ENCODE measurements around the gene TMEM179. TPM values are rescaled to one million over a fixed set of nuclear protein-coding genes. Genes with fewer than 3 reads are reported as not detected.

The TMEM179 gene
- total RNA-seq, 1 donor from 2014 or later = not detected

DNA sequence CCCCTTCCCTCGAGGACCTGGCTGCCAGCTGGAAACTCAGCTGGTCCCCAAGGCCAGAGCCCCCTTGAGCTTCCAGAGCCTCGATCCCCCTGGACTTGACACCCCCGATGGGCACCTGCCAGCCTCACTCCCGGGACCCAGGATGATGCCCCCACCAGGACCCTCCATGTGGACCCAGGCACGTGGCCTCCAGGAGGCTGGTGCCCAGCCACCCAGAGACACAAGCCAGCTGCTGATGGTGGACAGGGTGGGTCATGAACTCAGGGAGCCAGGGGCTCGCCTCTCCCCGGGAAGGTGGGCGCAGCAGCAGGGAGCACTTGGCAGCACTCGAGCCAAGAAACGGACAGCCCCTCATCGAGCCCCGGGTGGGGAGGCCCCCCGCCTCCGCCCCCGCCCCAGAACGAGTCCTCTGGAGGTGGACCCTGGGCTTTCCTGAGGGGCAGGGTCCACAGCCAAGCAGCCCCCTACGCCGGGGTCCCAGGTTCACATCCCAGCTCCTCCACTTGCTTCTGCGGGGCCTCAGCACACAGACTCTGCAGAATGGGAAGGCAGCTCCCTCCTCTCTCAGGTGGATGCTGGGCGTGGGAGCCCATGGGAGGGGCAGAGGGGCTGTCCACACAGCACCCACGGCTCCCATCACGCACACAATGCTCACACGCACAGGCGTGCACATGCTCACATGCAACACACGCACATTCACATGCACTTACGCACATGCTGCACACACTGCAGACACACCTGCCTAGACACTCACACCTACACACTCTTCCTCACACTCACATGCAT lies 12.9 kb downstream of the TMEM179 start:
- no peaks in the 10 kb centered on the region for H3K4me1 ChIP-seq
- H3K9me3 ChIP-seq = no peaks in the 10 kb centered on the region
- no peak overlapping the region for H3K4me3 ChIP-seq
- no peaks in the 10 kb centered on the region for H3K36me3 ChIP-seq
- intact Hi-C loops (cut with DNase I) = no loop called here
- H3K27ac ChIP-seq = no peak overlapping the region
- peaks cover 11% of the 10 kb centered on the region for H3K27me3 ChIP-seq (ENCODE audit: low read depth)
- no peak for TF ChIP-seq CTCF (IDR thresholded peaks at IDR 0.05)
- DNase-seq (no peak), ATAC-seq (no peak)

DNA sequence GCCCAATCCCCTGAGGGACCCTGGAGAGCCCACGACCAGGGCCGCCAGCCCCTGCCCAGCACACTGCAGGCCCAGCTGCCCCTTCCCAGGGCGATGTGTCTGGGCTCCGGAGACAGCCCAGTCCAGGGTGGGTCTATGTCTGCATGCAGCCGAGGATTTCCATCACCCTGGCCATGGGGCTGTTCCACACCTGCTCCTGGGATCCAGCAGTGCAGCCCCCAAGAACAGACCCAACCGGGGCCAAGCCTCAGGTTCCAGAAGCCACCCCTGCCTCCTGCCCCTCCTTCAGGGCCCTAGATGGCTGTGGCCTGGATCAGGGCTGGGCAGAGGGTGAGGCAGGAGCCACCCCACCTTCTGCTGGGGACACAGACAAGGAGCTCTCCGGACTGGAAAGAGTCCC lies 13.5 kb downstream of the TMEM179 start:
- Histone ChIP-seq H3K9me3 (no peaks in the 10 kb centered on the region), H3K27me3 (ENCODE audit: low read depth) (peaks cover 11% of the 10 kb centered on the region), H3K36me3 (no peaks in the 10 kb centered on the region), H3K4me3 (no peak overlapping the region), H3K27ac (no peak overlapping the region), H3K4me1 (no peaks in the 10 kb centered on the region)
- TF ChIP-seq CTCF (IDR thresholded peaks at IDR 0.05) = no peak
- ATAC-seq (no peak), DNase-seq (no peak)
- intact Hi-C loops (cut with DNase I) = no loop called here

- ATAC-seq (no peak), DNase-seq (no peak)
- H3K4me1 ChIP-seq = no peaks in the 10 kb centered on the region
- H3K9me3 ChIP-seq = no peaks in the 10 kb centered on the region
- no peaks in the 10 kb centered on the region for H3K36me3 ChIP-seq
- H3K27me3 ChIP-seq (ENCODE audit: low read depth) = peaks cover 11% of the 10 kb centered on the region
- H3K4me3 ChIP-seq = no peak overlapping the region
- intact Hi-C loops (cut with DNase I) = no loop called here
- no peak for TF ChIP-seq CTCF (IDR thresholded peaks at IDR 0.05)
- no peak overlapping the region for H3K27ac ChIP-seq
Measured at GRCh38 chr14:104590240-104590965, 14.2 kb downstream of the TMEM179 start.

GRCh38 chr14:104589338-104590195 lies 15.0 kb downstream of the TMEM179 start:
- Histone ChIP-seq H3K27me3 (ENCODE audit: low read depth) (peaks cover 11% of the 10 kb centered on the region), H3K36me3 (no peaks in the 10 kb centered on the region), H3K4me3 (no peak overlapping the region), H3K9me3 (no peaks in the 10 kb centered on the region), H3K27ac (no peak overlapping the region), H3K4me1 (no peaks in the 10 kb centered on the region)
- ATAC-seq (no peak), DNase-seq (no peak)
- TF ChIP-seq CTCF (IDR thresholded peaks at IDR 0.05) = no peak
- intact Hi-C loops (cut with DNase I) = no loop called here

- H3K36me3 ChIP-seq = no peaks in the 10 kb centered on the region
- no peaks in the 10 kb centered on the region for H3K4me1 ChIP-seq
- H3K4me3 ChIP-seq = no peak overlapping the region
- ATAC-seq = no peak
- peaks cover 11% of the 10 kb centered on the region for H3K27me3 ChIP-seq (ENCODE audit: low read depth)
- DNase-seq = no peak
- TF ChIP-seq CTCF (IDR thresholded peaks at IDR 0.05) = no peak
- intact Hi-C loops (cut with DNase I) = no loop called here
- no peak overlapping the region for H3K27ac ChIP-seq
- no peaks in the 10 kb centered on the region for H3K9me3 ChIP-seq
Measured at GRCh38 chr14:104588066-104588857, 16.3 kb downstream of the TMEM179 start.

Data from lower lobe of right lung (tissue), 2 donors.